ENCODE data around the gene XXYLT1. TPM values are rescaled to one million over a fixed set of nuclear protein-coding genes. Genes with fewer than 3 reads are reported as not detected.

Gene XXYLT1
- total RNA-seq, 1 experiment from 2014 or later, result 25.5 TPM

GRCh38 chr3:195160908-195161434, 110.0 kb downstream of the XXYLT1 start:
- ChIA-PET POLR2A (ENCODE audit: unreplicated experiment) (interaction anchor here (0.8 kb wide), 1 partner anchor 20 kb away, joined by 3 read pairs; no protein-coding TSS in a partner anchor), CTCF (no interaction called here)
- intact Hi-C loops (cut with micrococcal nuclease), result no loop called here
- H3K9ac ChIP-seq (ENCODE audit: low read length), result no peak overlapping the region
- H3K27ac ChIP-seq (ENCODE audit: low read length), result no peak overlapping the region
- H3K4me3 ChIP-seq (ENCODE audit: low read length), result no peak overlapping the region
- ATAC-seq (no peak), DNase-seq (no peak)
- H4K20me1 ChIP-seq (ENCODE audit: low read length), result no peaks in the 10 kb centered on the region
- no peaks in the 10 kb centered on the region for H3K9me3 ChIP-seq (ENCODE audit: low read length)
- H3K4me2 ChIP-seq (ENCODE audit: low read length), result no peak overlapping the region
- H3F3A ChIP-seq (ENCODE audit: low read length, unreplicated experiment), result no peaks in the 10 kb centered on the region
- H3K36me3 ChIP-seq (ENCODE audit: low read depth, low read length), result no peaks in the 10 kb centered on the region
- TF ChIP-seq EZH2 (IDR thresholded peaks at IDR 0.05; ENCODE audit: low read length, unreplicated experiment), result no peak
- TF ChIP-seq, protein P1, sequence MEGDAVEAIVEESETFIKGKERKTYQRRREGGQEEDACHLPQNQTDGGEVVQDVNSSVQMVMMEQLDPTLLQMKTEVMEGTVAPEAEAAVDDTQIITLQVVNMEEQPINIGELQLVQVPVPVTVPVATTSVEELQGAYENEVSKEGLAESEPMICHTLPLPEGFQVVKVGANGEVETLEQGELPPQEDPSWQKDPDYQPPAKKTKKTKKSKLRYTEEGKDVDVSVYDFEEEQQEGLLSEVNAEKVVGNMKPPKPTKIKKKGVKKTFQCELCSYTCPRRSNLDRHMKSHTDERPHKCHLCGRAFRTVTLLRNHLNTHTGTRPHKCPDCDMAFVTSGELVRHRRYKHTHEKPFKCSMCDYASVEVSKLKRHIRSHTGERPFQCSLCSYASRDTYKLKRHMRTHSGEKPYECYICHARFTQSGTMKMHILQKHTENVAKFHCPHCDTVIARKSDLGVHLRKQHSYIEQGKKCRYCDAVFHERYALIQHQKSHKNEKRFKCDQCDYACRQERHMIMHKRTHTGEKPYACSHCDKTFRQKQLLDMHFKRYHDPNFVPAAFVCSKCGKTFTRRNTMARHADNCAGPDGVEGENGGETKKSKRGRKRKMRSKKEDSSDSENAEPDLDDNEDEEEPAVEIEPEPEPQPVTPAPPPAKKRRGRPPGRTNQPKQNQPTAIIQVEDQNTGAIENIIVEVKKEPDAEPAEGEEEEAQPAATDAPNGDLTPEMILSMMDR (conservative IDR thresholded peaks at IDR 0.05; ENCODE audit: low read depth, low read length), result no peak
- TF ChIP-seq EZH2phosphoT487 (IDR thresholded peaks at IDR 0.05; ENCODE audit: borderline replicate concordance, low read length), result no peak
- no peaks in the 10 kb centered on the region for H3K79me2 ChIP-seq (ENCODE audit: low read length)
- no peaks in the 10 kb centered on the region for H3K9me2 ChIP-seq (replicated peaks; ENCODE audit: low read length)
- peaks cover 17% of the 10 kb centered on the region for H3K4me1 ChIP-seq (ENCODE audit: insufficient read depth, low read length)
- H3K27me3 ChIP-seq (ENCODE audit: low read length), result no peaks in the 10 kb centered on the region
- H2AFZ ChIP-seq (ENCODE audit: low read length), result no peak overlapping the region
- BruUV-seq (replicated peaks), result no TSS peak

GRCh38 chr3:195160257-195160898, 110.6 kb downstream of the XXYLT1 start:
- no peak overlapping the region for H2AFZ ChIP-seq (ENCODE audit: low read length)
- TF ChIP-seq EZH2 (IDR thresholded peaks at IDR 0.05; ENCODE audit: low read length, unreplicated experiment) (no peak), EZH2phosphoT487 (IDR thresholded peaks at IDR 0.05; ENCODE audit: borderline replicate concordance, low read length) (no peak)
- TF ChIP-seq, protein P1 (conservative IDR thresholded peaks at IDR 0.05; ENCODE audit: low read depth, low read length), result no peak
- CTCF ChIA-PET, result no interaction called here
- no peaks in the 10 kb centered on the region for H3K9me3 ChIP-seq (ENCODE audit: low read length)
- POLR2A ChIA-PET (ENCODE audit: unreplicated experiment), result interaction anchor here (0.8 kb wide), 1 partner anchor 21 kb away, joined by 3 read pairs; no protein-coding TSS in a partner anchor
- peak overlapping the region; percentile 31 for H3K27ac ChIP-seq (ENCODE audit: low read length)
- H4K20me1 ChIP-seq (ENCODE audit: low read length), result no peaks in the 10 kb centered on the region
- H3K4me1 ChIP-seq (ENCODE audit: insufficient read depth, low read length), result peaks cover 22% of the 10 kb centered on the region
- no peaks in the 10 kb centered on the region for H3K9me2 ChIP-seq (replicated peaks; ENCODE audit: low read length)
- H3K4me2 ChIP-seq (ENCODE audit: low read length), result peak overlapping the region; percentile 41
- H3K36me3 ChIP-seq (ENCODE audit: low read depth, low read length), result no peaks in the 10 kb centered on the region
- no peak overlapping the region for H3K9ac ChIP-seq (ENCODE audit: low read length)
- H3K4me3 ChIP-seq (ENCODE audit: low read length), result no peak overlapping the region
- H3F3A ChIP-seq (ENCODE audit: low read length, unreplicated experiment), result no peaks in the 10 kb centered on the region
- intact Hi-C loops (cut with micrococcal nuclease), result no loop called here
- no peaks in the 10 kb centered on the region for H3K27me3 ChIP-seq (ENCODE audit: low read length)
- no peaks in the 10 kb centered on the region for H3K79me2 ChIP-seq (ENCODE audit: low read length)
- DNase-seq, result peak; percentile 45
- BruUV-seq (replicated peaks), result no TSS peak
- peak; percentile 88 for ATAC-seq

DNA sequence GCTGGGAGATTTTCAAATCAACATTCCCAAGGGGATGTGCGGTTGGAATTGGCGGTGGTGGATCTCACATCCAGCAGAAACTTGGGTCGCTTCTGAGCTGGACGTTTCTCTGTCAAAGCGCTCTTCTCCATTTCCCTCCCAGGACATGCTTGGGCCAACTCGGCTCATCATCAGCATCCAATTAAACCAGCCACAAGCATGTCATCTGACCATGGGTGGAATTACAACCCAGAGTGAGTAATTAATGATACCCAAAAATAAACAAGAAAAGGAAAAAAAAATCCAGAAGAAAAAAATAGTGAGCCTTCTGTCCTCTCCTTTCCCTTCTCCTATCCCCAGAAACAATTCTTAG, 111.2 kb downstream of the XXYLT1 start:
- no peaks in the 10 kb centered on the region for H3K27me3 ChIP-seq (ENCODE audit: low read length)
- no peaks in the 10 kb centered on the region for H3K36me3 ChIP-seq (ENCODE audit: low read depth, low read length)
- no peak overlapping the region for H2AFZ ChIP-seq (ENCODE audit: low read length)
- no peaks in the 10 kb centered on the region for H4K20me1 ChIP-seq (ENCODE audit: low read length)
- POLR2A ChIA-PET (ENCODE audit: unreplicated experiment), result interaction anchor here (0.8 kb wide), 1 partner anchor 22 kb away, joined by 3 read pairs; no protein-coding TSS in a partner anchor
- CTCF ChIA-PET, result no interaction called here
- H3K9me2 ChIP-seq (replicated peaks; ENCODE audit: low read length), result no peaks in the 10 kb centered on the region
- no TSS peak for BruUV-seq (replicated peaks)
- peak; percentile 32 for ATAC-seq
- H3K4me2 ChIP-seq (ENCODE audit: low read length), result peak overlapping the region; percentile 41
- H3K79me2 ChIP-seq (ENCODE audit: low read length), result no peaks in the 10 kb centered on the region
- no peak for TF ChIP-seq EZH2phosphoT487 (IDR thresholded peaks at IDR 0.05; ENCODE audit: borderline replicate concordance, low read length)
- TF ChIP-seq EZH2 (IDR thresholded peaks at IDR 0.05; ENCODE audit: low read length, unreplicated experiment), result no peak
- TF ChIP-seq, protein P1 (conservative IDR thresholded peaks at IDR 0.05; ENCODE audit: low read depth, low read length), result no peak
- H3F3A ChIP-seq (ENCODE audit: low read length, unreplicated experiment), result no peaks in the 10 kb centered on the region
- H3K4me1 ChIP-seq (ENCODE audit: insufficient read depth, low read length), result peaks cover 28% of the 10 kb centered on the region
- H3K9me3 ChIP-seq (ENCODE audit: low read length), result no peaks in the 10 kb centered on the region
- H3K4me3 ChIP-seq (ENCODE audit: low read length), result no peak overlapping the region
- H3K27ac ChIP-seq (ENCODE audit: low read length), result peak overlapping the region; percentile 31
- intact Hi-C loops (cut with micrococcal nuclease), result loop anchor here (10.0 kb wide), 1 partner anchor 95 kb away; no protein-coding TSS in a partner anchor
- peak; percentile 19 for DNase-seq
- no peak overlapping the region for H3K9ac ChIP-seq (ENCODE audit: low read length)
